Effector memory CD4-positive, alpha-beta T cell (primary cell): ENCODE measurements around the gene PCSK5.
"Not testable (repeated sequence)": the region's sequence is repeated elsewhere in the genome, so short reads cannot be mapped to it uniquely, and the experiment has no call there.

Experiments
- DNase-seq, 3 donors: peaks; one replicate each; pipeline ENCODE4 v3.0.0-alpha.2; 2020
- H3K27ac ChIP-seq: 2 replicates; pipeline ENCODE4 v1.7.0; 2013; ENCODE audit warnings: mild to moderate bottlenecking, low read length, moderate library complexity; ENCODE audit not compliant: insufficient read depth, poor library complexity, severe bottlenecking
- H3K27me3 ChIP-seq: replicated peaks from 2 replicates; pipeline ENCODE4 v1.7.0; 2013; ENCODE audit warnings: mild to moderate bottlenecking, low read length; ENCODE audit not compliant: insufficient read depth, control insufficient read depth, poor library complexity, severe bottlenecking
- H3K36me3 ChIP-seq: 2 replicates; pipeline ENCODE4 v1.7.0; 2013; ENCODE audit warnings: mild to moderate bottlenecking, low read length, moderate library complexity; ENCODE audit not compliant: control insufficient read depth, insufficient read depth
- H3K4me1 ChIP-seq: 2 replicates; pipeline ENCODE4 v1.7.0; 2013; ENCODE audit warnings: low read length, mild to moderate bottlenecking; ENCODE audit not compliant: control insufficient read depth, insufficient read depth, poor library complexity, severe bottlenecking
- H3K4me3 ChIP-seq: 2 replicates; pipeline ENCODE4 v1.7.0; 2013; ENCODE audit warnings: low read length, low read depth, mild to moderate bottlenecking; ENCODE audit not compliant: insufficient read depth, poor library complexity, severe bottlenecking
- H3K9me3 ChIP-seq: 2 replicates; pipeline ENCODE4 v1.7.0; 2013; ENCODE audit warnings: mild to moderate bottlenecking, low read length, moderate library complexity; ENCODE audit not compliant: control insufficient read depth

The PCSK5 gene

DNA sequence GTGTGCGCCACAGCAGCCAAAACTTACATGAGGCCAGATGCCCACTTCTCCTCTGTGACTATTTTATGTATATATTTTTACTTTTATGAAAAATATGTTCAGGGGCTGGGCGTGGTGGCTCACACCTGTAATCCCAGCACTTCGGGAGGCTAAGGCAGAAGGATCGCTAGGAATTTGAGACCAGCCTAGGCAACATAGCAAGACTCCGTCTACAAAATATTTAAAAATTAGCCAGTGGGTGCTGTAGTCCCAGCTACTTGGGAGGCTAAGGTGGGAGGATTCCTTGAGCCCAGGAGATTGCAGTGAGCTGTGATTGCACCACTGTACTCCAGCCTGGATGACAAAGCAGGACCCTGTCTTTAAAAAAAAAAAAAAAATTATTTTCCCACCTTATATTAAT, 420.5 kb downstream of the PCSK5 start:
- H3K36me3 ChIP-seq, result no peaks in the 10 kb centered on the region
- no peaks in the 10 kb centered on the region for H3K9me3 ChIP-seq
- DNase-seq, result no peak
- no peak overlapping the region for H3K4me3 ChIP-seq
- no peaks in the 10 kb centered on the region for H3K4me1 ChIP-seq
- H3K27ac ChIP-seq, result no peak overlapping the region
- no peaks in the 10 kb centered on the region for H3K27me3 ChIP-seq

DNA sequence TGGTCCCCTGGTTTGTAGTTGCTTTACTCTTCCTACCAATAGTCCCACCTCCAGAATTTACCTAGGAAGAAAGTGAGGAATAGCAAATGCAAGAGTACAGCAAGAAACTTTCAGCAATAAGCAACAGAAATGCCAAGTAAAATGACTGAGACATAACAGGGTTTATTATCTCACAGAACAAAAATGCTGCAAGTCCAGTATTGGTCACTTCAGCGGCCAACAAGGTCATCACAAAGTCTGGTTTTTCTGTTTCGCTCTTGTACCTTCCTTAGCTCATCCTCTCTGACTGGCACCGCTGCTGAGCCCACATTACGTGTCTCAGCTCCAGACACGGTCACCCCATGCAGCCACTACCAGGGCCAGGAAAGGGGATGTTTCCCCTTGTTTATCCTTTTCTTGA, 421.1 kb downstream of the PCSK5 start:
- Histone ChIP-seq H3K36me3 (no peaks in the 10 kb centered on the region), H3K27me3 (no peaks in the 10 kb centered on the region), H3K4me1 (no peaks in the 10 kb centered on the region), H3K27ac (no peak overlapping the region), H3K9me3 (no peaks in the 10 kb centered on the region), H3K4me3 (no peak overlapping the region)
- DNase-seq, result no peak

DNA sequence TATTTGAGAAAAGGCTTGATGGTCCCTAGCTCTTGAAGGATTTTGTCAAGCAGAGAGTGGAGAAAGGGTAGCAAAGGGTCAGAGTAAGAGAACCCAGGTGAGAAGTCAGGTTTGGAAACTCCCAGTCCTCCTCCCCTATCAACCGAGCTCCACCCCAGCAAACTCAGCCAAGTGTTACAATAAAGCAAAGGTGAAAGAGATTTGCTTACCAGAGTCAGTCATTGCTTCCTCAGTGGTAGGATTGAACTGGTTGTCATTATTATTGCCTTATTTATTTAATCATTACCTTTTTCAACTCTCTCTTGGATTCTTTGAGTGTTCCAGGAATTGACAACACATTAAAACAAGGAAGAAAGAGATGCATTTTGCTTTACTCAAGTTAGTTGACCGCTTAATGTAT, 423.3 kb downstream of the PCSK5 start:
- DNase-seq, result no peak
- Histone ChIP-seq H3K27ac (no peak overlapping the region), H3K9me3 (no peaks in the 10 kb centered on the region), H3K36me3 (no peaks in the 10 kb centered on the region), H3K27me3 (no peaks in the 10 kb centered on the region), H3K4me1 (no peaks in the 10 kb centered on the region), H3K4me3 (no peak overlapping the region)

GRCh38 chr9:76314321-76314720, 423.8 kb downstream of the PCSK5 start:
- no peaks in the 10 kb centered on the region for H3K9me3 ChIP-seq
- H3K27me3 ChIP-seq, result no peaks in the 10 kb centered on the region
- H3K36me3 ChIP-seq, result no peaks in the 10 kb centered on the region
- no peak overlapping the region for H3K4me3 ChIP-seq
- no peak overlapping the region for H3K27ac ChIP-seq
- DNase-seq, result no peak
- H3K4me1 ChIP-seq, result no peaks in the 10 kb centered on the region

- Histone ChIP-seq H3K27ac (no peak overlapping the region), H3K4me1 (no peaks in the 10 kb centered on the region), H3K27me3 (no peaks in the 10 kb centered on the region), H3K9me3 (no peaks in the 10 kb centered on the region), H3K36me3 (no peaks in the 10 kb centered on the region), H3K4me3 (no peak overlapping the region)
- no peak for DNase-seq
These were observed 425.6 kb downstream of the PCSK5 start for GRCh38 chr9:76316069-76316468.

GRCh38 chr9:76319466-76319865, 429.0 kb downstream of the PCSK5 start:
- H3K36me3 ChIP-seq, H3K4me1 ChIP-seq, H3K27ac ChIP-seq, H3K4me3 ChIP-seq, H3K9me3 ChIP-seq, H3K27me3 ChIP-seq, DNase-seq: not testable (repeated sequence)

GRCh38 chr9:76321195-76321828, 430.8 kb downstream of the PCSK5 start:
- no peak for DNase-seq
- H3K27ac ChIP-seq, result no peak overlapping the region

DNA sequence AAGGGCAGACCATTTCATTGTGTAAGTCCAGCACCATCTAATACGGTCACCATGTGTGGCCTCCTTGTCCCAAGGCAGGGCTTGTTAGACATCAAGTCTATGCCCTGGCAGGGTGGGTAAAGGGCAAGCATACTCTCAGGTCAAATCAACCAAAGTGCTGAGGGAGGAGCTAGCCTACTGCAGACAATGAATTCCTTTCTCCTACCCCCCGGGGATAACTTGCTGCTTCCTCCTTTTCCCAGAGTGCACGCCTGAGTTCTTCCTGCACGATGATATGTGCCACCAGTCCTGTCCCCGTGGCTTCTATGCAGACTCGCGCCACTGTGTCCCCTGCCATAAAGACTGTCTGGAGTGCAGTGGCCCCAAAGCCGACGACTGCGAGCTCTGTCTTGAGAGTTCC, 432.3 kb downstream of the PCSK5 start:
- Histone ChIP-seq H3K27me3 (no peaks in the 10 kb centered on the region), H3K4me3 (no peak overlapping the region), H3K36me3 (no peaks in the 10 kb centered on the region), H3K27ac (no peak overlapping the region), H3K9me3 (no peaks in the 10 kb centered on the region), H3K4me1 (no peaks in the 10 kb centered on the region)
- no peak for DNase-seq

More at GRCh38 chr9:76321195-76321828, 430.8 kb downstream of the PCSK5 start:
- H3K27me3 ChIP-seq, result no peaks in the 10 kb centered on the region
- H3K4me1 ChIP-seq, result no peaks in the 10 kb centered on the region
- no peaks in the 10 kb centered on the region for H3K9me3 ChIP-seq
- H3K36me3 ChIP-seq, result no peaks in the 10 kb centered on the region
- H3K4me3 ChIP-seq, result no peak overlapping the region

GRCh38 chr9:76323490-76323889, 433.0 kb downstream of the PCSK5 start:
- Histone ChIP-seq H3K4me1 (no peaks in the 10 kb centered on the region), H3K27ac (no peak overlapping the region), H3K36me3 (no peaks in the 10 kb centered on the region), H3K9me3 (no peaks in the 10 kb centered on the region), H3K4me3 (no peak overlapping the region), H3K27me3 (no peaks in the 10 kb centered on the region)
- DNase-seq, result no peak

DNA sequence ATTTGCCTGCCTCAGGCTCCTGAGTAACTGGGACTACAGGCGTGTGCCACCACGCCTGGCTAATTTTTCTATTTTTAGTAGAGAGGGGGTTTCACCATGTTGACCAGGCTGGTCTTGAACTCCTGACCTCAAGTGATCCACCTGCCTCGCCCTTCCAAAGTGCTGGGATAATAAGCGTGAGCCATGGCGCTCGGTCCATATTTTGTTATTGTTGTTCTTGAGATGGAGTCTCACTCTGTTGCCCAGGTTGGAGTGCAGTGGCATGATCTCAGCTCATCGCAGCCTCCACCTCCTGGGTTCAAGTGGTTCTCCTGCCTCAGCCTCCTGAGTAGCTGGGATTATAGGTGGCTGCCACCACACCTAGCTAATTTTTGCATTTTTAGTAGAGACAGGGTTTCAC, 433.6 kb downstream of the PCSK5 start:
- not testable (repeated sequence) for H3K36me3 ChIP-seq, H3K27ac ChIP-seq, H3K9me3 ChIP-seq

More for the DNA sequence above, 433.6 kb downstream of the PCSK5 start:
- H3K4me3 ChIP-seq, DNase-seq, H3K27me3 ChIP-seq, H3K4me1 ChIP-seq: not testable (repeated sequence)
